IPS-NIHi7 (cell line): Measurements from ENCODE around the gene GUCA1A.

Source experiments
- DNase-seq: peaks from one replicate; pipeline ENCODE4 v3.0.0; 2012; ENCODE audit warnings: mixed read lengths; ENCODE audit errors: extremely low spot score

The GUCA1A gene

DNA sequence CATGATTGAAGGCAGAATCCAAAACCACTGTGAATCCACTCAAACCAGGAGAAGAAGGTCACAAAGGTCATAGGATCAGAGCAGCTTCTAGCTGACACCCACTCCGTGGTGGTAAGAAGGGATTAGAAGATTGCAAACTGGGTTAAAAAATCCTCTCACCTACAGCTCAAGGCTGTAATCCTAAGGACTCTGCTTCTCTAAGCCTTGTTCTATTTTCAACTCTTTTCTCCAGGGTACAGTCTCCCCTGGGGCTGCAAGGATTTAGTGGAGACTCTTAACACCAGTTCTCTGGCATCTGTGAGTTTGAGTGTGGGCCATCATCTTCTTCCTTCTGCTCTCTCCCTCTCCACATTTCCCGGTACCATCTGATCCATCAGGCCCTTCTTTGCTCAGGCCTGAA, at the start of gene GUCA1A:
Gene GUCA1A (plus strand): TSS at position 264 of the 400 bp plus-strand sequence. CDS start 250 bp downstream, outside the sequence.
- DNase-seq: no peak

DNA sequence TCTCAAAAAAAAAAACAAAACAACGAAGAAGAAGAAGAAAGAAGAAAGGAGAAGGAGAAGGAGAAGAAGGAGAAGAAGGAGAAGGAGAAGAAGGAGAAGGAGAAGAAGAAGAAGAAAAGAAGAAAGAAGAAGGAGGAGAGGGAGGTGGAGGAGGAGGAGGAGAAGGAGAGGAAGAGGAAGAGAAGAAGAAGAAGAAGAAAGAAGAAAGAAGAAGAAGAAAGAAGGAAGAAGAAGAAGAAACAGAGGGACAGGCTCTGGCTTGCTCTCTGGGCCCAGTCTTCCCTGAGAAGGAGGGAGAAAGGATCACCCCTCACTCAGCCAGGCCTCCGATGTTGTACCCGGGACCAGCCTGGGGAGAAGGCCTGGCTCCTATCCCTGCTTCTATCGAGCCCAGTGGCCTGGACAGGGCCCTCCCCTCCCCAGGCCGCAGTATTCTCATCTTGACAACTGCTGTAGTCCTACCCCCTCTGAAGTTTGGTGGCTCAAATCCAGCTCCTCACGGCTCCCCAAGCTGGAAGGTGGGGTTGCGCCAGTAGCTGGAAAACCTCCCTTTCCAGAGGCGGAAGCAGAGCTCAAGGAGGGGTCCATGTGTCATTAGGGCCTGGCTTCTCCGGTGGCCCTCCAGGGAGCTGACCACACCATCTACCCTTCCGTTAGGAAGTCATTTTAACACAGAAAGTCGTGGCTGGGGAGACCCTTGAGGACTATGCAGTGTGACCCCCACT, 49.6 kb upstream of the GUCA1A start:
- no peak for DNase-seq

DNA sequence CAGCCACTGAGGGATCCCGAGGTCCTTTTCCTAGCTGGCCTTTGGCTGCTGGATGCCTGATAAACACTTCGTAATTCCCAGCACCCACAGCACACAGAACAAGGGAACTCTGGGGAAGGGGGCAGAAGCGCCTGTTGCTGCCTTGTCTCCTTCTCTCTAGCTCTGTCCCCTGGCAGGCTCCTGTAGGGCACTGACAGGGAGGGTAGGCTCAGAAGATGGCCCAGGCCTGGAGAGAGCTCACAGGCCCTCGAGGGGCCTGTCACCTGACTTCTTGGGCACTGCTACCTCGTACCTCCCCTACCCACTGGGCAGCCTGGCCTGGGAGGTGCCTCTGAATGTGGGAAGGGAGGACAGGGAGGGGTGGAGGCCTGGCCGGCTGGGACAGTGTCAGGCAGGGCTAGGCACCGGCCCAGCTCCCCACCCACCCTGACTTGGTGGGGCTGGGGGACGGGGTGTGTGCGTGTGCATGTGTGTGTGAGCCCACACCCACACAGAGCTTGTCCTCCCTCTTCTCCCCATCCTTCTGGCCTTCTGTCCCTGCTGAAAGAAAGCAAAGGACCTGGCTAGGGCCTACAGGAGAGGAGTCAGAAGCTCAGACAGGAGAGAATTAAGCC, 48.8 kb upstream of the GUCA1A start:
- no peak for DNase-seq

DNA sequence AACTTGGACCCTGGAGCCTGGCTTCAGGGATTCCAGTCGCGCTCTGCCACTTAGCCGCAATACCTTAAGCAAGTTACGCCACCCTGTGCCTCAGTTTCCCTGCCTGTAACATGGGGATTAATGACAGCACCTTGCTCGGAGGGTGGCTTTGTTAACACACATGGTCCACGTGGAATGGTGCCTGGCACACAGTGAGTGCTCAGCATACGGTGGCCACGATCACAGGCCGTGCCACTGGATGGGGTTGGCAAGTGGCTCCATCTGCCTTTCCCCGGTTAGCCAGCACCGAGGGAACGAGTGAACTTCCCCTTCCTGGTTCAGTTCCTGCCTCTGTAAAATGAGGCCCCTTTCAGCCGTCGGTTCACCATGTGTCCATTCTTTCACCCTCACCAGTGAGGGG, 47.9 kb upstream of the GUCA1A start:
- no peak for DNase-seq

DNA sequence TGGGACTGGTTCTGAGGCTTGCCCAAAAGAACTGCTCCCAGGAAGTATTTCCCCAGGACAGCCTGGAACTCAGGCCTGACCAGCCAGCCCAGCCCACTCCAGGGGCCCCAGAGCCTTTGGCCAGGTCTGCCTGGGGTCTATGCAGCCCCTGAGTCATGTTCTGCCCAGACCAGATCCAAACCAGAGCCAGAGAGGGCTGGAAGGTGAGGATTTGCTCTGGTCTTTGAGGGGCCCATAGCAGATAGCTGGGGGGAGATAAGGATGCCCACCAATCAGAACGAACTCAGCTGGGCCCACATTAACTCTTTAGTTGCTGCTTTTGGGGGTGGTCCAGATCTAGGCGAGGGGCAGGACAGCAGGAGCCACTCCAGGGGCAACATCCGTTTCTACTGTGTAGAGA, 47.5 kb upstream of the GUCA1A start:
- no peak for DNase-seq

DNA sequence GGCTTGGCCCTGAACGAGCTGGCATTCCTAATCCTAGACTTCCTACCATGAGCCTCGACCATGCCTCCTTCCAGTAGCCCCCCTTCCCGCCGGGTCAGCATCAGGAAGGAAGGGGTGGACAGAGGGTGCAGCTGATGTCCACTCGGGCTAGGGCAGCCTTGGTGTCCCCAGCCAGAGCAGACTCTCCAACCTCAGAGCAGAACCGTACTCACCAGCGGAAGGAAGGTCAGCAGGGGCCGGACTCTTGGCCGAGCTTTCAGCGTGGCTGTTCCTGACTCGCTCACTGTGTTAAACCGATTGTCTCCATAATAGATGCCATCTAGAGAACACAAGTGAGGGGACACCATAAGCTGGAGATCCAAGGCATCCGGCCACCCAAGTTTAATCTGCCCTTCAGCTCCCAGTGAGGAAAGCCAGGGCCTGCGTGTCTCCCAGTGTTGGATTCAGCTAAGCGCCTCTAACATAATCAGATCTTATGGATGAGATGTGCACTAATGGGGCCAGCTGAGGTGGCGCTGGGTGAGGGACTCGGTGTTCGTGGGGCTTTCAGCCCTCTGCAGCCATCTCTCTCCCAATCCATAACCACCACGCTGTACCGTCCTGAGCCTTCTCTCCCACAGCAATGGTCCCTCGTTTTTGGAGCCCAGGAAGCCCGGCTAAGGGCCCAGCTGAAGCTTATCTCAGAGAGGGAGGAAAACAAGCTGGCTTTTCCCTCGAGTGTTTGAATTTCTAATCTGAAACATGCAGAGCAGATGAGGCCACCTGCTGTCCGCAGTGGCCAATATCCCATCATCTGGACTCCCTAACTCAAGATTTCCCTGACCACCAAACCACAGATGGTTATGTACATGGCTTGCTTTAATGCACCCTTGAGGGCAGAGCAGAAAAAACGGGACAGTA, 44.5 kb upstream of the GUCA1A start:
- DNase-seq: no peak

DNA sequence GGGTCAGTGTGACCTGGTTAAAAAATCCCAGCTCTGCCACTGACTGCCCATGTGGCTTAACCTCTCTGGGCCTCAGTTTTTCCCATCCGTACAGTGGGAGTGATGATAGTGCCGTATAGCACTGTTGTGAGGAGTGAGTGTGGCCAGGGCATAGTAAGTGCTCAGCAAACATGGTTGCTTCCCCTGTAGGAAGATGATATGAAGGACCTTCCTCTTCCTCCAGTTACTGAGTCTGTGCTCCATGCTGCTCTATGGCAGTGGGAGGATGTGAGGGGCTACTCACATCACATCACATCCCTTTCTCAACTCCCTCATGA, 43.8 kb upstream of the GUCA1A start:
- DNase-seq: no peak

DNA sequence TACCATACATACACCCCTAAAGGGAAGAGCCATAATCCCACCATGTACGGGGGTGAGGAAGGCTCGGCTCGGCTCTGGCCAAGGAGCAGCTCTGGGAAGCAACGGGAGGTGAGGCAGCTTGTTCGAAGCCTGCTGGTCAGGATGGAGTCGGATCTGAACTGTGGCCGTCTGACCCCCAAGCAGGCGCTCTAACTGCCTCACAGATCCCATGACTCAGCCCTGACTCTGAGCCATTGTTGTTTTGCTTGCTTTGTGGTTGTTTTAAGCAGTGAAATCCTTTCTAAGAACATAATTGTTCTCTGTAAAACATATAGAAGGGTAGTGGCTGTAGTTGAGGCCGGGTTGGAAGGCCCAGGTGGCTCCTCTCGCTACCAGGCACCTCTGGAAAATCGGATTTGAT, 41.6 kb upstream of the GUCA1A start:
- DNase-seq: no peak

DNA sequence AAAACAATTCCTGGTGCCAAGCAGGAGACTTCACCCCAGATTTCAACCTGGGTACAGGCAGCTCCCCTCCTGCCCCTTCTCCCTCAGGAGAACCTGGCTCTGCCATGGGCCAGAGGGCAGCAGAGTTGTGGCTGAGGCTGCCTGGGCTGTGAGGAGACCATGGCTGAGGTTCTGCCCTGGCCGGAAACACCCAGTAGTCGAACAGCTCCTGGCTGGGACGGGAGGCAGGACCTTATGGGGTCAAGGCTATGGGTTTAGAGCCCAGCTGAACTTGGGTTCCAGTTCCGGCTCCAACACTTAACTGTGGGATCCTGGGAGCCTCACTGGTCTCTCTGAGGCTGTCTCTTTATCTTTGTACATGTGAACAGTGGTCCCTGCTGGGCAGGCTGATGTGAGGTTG, 39.2 kb upstream of the GUCA1A start:
- DNase-seq: no peak

DNA sequence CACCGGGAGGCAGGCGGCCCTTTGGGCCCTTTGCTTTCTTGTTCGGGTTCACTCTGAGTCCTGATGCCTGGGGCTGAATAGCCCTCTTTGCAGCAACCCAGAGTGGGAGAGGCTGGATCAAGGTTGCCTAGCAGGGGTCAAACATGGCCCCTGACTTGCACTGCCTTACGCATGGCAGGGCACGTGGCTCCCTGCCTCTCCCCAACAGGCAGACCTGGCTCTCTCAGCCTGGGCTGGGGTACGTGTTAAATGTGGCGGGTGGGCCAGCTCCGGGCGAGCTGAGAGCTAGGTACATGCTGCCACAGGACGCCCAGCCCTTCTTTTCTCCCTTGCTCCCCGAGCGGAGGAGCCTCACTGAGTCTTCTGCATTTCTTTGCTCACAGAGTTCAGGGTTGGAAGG, 38.0 kb upstream of the GUCA1A start:
- DNase-seq: no peak

DNA sequence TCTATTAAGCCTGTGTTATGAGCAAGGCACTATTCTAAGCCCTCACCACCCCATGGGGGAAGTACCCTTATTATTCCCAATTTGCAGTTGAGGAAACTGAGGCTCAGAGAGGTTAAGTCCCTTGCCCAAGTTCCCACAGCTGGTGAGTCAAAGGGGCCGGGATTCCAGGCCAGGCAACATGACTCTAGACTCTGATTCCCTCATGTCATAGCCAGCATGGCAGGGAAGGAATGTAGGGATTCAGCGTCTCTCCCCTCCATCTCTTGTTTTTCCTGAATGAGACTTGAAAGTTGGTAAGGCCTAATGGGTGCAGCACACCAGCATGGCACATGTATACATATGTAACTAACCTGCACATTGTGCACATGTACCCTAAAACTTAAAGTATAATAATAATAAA, 37.4 kb upstream of the GUCA1A start:
- DNase-seq: no peak

DNA sequence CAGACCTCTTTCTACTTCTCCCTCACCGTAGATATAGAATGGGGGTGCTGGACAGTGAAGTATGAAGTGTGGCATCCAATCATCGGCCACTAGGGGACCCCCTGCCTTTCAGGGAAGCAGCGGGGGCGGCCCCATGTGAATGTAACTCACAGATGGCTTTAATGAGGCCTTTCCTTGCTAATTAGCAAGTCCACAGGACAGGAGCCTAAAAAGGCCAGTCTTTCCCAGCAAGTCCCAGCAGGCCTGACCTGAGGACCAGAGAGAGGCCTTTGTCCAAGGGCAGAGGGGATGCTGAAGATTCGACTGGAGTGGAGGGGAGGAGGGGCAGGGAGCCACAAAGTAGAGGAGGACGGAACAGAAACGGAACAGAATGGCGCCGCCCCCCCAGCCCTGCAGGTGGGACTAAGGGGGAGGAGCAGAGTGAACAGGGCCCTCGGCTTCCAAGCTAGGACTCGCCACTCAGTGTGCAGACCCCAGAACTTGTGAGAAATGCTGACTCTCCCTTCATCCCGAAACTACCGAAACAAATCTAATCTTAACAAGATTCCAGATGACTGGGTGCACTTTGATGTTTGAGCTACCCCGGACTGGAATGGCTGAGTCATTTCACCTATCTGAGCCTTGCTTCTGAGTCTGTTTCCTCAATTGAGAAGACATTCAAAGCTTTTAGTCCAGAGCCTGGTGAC, 36.5 kb upstream of the GUCA1A start:
- peak; percentile 85 for DNase-seq

DNA sequence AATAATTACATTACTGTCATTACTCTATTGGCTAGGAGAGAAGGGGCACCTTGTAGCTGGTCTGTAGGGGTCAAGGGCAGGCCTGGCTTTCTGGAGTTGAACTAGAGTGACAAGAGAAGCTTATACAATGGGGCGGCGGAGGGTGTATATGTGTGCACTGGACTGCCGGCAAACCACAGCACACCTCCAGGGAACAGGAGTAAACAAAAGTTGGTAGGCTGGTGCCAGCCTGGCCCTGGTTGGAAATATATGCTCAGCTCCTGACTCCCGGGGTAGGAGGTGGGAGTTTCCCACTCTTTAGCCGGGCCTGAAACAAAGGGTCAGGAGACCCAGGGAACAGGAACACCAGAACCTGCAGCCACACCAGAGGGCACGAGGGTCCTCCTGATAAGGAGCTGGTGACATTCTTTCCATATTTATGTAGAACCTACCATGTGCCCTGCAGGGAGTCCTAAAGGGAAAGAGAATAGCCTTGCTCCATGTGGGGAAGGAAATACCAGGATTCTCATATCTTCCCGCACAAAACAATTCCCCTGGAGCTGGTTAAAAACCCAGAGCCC, 35.9 kb upstream of the GUCA1A start:
- peak; percentile 46 for DNase-seq

DNA sequence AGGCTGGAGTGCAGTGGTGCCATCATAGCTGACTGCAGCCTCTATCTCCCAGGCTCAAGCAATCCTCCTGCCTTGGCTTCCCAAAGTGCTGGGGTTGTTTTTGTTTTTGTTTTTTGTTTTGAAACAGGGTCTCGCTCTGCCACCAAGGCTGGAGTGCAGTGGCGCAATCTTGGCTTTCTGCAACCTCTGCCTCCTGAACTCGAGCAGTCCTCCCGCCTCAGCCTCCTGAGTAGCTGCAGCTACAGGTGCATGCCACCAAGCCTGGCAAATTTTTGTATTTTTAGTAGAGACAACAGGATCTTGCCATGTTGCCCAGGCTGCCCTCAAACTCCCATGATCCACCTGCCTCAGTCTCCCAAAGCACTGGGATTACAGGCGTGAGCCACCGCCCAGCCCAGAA, 35.0 kb upstream of the GUCA1A start:
- DNase-seq: no peak

DNA sequence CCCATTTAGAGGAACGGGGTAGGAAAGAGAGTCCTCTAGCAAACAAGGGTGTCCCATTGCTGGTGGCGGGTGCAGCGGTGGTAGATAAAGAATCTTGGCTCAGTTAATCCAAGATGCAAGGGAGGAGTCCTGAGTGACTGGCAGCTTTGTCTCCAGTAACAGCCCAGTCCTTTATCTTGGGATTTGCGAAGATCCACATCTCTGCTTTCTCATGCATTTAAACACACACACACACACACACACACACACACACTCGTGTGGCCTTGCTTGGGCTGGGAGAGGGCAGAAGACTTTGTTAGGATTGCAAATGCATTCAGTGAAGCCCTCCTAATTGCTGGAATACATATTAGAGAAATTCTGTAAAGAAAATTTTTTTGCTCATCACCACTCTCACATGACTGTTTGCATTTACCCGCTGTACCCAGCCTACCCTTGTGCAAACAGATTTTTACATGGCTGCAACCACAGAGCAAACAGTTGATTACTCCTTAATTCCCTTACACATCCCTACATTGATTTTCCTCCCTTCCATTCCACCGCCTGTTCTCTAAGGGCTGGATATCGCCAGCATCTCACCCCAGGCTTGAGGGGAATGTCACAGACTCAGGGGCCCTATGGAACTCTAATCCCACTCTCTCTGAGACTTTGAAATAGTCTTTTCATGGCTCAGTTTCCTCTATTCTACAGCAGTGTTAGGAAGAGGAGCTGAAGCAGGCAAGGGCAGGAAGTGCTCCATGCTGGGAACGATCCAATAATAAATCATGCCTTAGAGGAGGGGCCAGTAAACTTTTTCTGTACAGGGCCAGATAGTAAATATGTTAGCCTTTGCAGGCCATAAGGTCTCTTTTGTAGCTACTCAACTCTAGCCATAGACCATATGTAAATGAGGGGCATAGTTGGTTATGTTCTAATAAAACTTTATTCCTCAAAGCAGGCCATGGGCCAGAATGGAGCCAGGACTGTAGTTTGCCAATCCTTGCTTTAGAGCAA, 34.2 kb upstream of the GUCA1A start:
- DNase-seq: no peak

DNA sequence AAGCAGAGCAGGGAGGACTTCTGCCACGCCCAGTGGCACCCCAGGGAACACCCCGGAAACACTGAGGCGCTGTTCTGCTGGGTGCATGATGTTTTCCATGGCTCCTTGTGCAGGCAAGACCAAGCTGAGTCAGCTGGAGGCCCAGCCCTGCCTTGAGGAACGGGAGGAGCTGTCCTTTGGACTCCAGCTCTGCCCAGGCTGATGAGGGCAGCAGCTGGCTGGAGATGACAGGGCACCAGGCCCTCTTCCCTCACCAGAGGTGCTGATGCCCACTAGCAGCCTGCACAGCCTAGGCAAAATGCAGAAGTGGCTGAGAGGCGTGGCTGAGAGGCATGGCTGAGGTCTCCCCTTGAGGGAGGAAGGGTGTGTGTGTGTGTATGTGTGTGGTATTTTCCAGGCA, 33.1 kb upstream of the GUCA1A start:
- no peak for DNase-seq

DNA sequence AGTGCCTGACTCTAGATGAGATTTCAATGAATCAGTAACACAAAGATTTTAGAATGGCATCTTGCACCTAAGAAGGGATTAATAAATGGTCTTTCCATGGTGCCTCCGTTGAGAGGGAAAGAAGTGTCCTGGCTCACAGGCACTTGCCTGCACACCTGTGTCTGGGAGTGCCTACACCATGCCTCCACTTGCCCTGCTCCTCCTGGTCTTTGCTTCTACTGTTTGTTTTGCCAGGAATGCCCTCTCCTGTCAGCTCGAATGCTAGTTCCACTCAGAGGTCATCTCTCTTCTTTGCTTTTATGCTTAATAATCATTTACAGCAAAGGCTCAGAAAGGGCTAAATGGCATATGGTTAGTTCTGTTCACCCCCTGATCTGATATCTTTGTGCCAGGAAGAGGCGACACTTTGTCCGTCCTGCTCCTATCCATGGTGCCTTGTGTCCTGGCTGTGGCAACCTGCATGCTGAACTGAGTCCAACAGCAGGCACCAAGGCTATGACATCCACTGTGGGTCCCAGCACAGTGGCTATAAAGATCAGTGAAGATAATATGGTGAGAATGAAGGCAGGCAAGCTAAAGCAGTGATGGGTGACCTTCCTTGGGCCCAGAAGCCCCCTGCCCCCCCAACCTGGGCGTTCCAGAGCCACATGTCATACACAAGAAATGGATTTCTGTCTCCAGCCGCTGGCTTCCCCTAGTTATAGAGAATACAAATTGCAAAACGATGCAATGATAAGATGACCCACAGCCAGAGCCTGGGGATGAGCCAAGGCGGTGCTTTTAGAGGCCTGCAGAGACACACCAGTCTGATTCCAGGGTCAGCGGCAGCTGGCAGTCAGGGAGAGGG, 32.2 kb upstream of the GUCA1A start:
- DNase-seq: no peak

DNA sequence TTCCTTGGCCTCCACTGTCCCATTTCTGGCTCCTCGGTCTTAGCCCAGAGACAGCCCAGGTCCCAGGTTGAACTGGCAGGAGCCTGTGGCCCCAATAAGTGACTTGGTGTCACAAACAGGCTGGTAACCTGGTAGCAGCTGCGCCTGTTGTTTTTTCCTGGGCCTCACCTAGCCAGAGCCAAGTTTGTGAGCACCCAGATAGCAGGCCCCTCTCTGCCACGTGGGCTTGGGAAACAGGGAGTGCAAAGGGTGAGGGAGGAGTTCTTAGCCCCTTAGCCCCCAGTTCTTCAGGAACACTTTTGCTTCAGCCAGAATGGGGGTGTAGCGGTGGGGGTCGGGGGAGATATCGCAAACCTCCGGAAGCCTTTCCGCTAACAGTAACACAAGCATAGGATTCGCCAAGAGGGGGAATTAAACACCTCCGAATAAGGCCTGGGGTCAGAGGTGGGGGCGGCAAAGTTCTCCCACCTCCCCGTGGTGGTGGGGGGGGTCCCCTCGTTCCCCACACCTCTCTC, 31.5 kb upstream of the GUCA1A start:
- no peak for DNase-seq

DNA sequence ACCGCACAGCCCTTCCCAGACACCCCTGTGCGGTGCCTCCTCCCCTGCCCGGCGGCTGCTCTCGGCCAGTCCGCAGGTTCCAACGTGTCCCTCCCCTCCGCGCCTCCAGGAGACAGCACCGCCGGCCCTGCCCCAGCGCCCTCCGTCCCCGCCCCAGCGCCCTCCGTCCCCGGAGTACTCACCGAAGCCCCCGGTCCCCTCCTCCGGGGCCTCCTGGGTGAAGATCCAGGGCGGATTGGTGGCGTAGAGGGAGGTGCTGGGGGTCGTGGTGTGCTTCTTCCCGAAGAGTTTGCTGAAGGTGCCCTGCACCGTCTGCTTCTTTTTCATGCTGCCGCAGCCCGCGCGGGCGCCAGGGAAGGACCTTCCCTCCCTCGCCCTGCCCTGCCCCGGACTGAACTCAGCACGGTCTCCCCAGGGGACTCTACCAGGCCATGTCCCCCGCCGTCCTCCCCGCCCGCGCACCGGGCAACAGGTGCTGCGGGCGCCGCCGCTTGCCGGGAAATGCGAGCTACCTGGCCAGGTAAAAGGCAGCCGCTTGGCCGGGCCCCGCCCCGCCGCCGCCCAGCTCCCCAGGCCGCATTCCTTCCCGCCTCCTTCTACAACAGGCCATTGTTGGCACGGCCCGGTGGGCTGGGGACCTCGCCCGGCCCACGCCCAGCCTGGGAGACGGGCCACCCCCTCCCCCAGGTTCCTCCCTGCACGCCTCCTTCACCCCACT, 30.9 kb upstream of the GUCA1A start, which contains the start of gene C6orf132:
Gene C6orf132 (minus strand): TSS at position 503 of the 718 bp plus-strand sequence. CDS start 176 bp downstream, at position 327.
- peak; percentile 93 for DNase-seq
